Natural killer cell (primary cell): ENCODE results near the gene C14orf132. TPM values are rescaled to one million over a fixed set of nuclear protein-coding genes. Genes with fewer than 3 reads are reported as not detected.
"Not testable (repeated sequence)": the region's sequence is repeated elsewhere in the genome, so short reads cannot be mapped to it uniquely, and the experiment has no call there.

Experiments used
- ATAC-seq, 3 donors: fragments of 150-1000 bp in 2 of 3; fragments of 200-7000 bp in 1 of 3; cut with Tn5 transposase; 1 replicate in 1 of 3; 2 replicates in 2 of 3; pipeline ENCODE4 v1.10.0; 2021; ENCODE audit warnings: mild to moderate bottlenecking in 2 of 3, moderate library complexity in 2 of 3
- DNase-seq, 2 donors: peaks; one replicate each; pipeline versions ENCODE4 v3.0.0 to v3.0.0-alpha.2; 2013 to 2021; ENCODE audit warnings: mixed read lengths in 1 of 2
- H3K27ac ChIP-seq: one replicate; pipeline ENCODE4 v1.5.1; 2013; ENCODE audit warnings: mild to moderate bottlenecking, low read length
- H3K27me3 ChIP-seq: one replicate; pipeline ENCODE4 v1.6.1; 2013; ENCODE audit warnings: low read length; ENCODE audit not compliant: control insufficient read depth, insufficient read depth
- H3K36me3 ChIP-seq: one replicate; pipeline ENCODE4 v1.6.1; 2013; ENCODE audit warnings: low read length; ENCODE audit not compliant: control insufficient read depth, insufficient read depth
- H3K4me1 ChIP-seq: one replicate; pipeline ENCODE4 v1.6.1; 2013; ENCODE audit warnings: low read length; ENCODE audit not compliant: control insufficient read depth, insufficient read depth
- H3K4me3 ChIP-seq: one replicate; pipeline ENCODE4 v1.5.1; 2013; ENCODE audit warnings: low read length
- H3K9me3 ChIP-seq: one replicate; pipeline ENCODE4 v1.6.1; 2013; ENCODE audit warnings: low read length; ENCODE audit not compliant: control insufficient read depth, insufficient read depth
- H3K27ac Mint-ChIP-seq, 2 donors: one replicate each; pipeline ENCODE4 v1.8.0; 2022; ENCODE audit warnings: mild to moderate bottlenecking in 2 of 2, mixed read lengths in 2 of 2, moderate library complexity in 1 of 2
- H3K27me3 Mint-ChIP-seq, 2 donors: one replicate each; pipeline ENCODE4 v1.8.0; 2022; ENCODE audit warnings: low read depth in 2 of 2, mixed read lengths in 2 of 2
- H3K36me3 Mint-ChIP-seq: one replicate; pipeline ENCODE4 v1.8.0; 2022; ENCODE audit warnings: mixed read lengths
- H3K4me1 Mint-ChIP-seq, 2 donors: one replicate each; pipeline ENCODE4 v1.8.0; 2022; ENCODE audit warnings: mixed read lengths in 2 of 2
- H3K4me3 Mint-ChIP-seq: one replicate; pipeline ENCODE4 v1.8.0; 2022; ENCODE audit warnings: mild to moderate bottlenecking, moderate library complexity, mixed read lengths
- H3K9me3 Mint-ChIP-seq, 2 donors: one replicate each; pipeline ENCODE4 v1.8.0; 2022; ENCODE audit warnings: mixed read lengths in 2 of 2
- WGBS: methylation state at CpG from one replicate; pipeline ENCODE4 v1.1.7; 2013; ENCODE audit warnings: missing lambda C conversion rate; ENCODE audit not compliant: insufficient coverage; 5-methylcytosine and 5-hydroxymethylcytosine counted together
- intact Hi-C: fragments of 100-400 bp; cut with micrococcal nuclease; formaldehyde crosslinking; loops from one replicate; pipeline ENCODE4 v1.14.2; 2022
- total RNA-seq, 4 donors: library from RNA; stranded (reverse); fragments of 120-200 nt in 1 of 4; gene quantifications; one replicate each; pipeline versions ENCODE4 v1.2.3 to v1.2.4, GENCODE V29; 2013 to 2022
- TF ChIP-seq, protein P1 (sequence below): fragments of 200-600 bp; IDR thresholded peaks from one replicate; pipeline ENCODE4 v1.8.0; 2022; ENCODE audit warnings: antibody characterized with exemption

The C14orf132 gene
- total RNA-seq, 3 donors from 2014 or later (not counting 1 experiment from before 2014, with no cell fraction given), result 0.07 to 0.23 TPM; not detected in 1

GRCh38 chr14:96011607-96012006, 27.6 kb upstream of the C14orf132 start:
- H3K27me3 ChIP-seq, result no peaks in the 10 kb centered on the region
- Mint-ChIP-seq H3K4me3 (no peak overlapping the region), H3K9me3 (peaks cover 6 to 10% of the 10 kb centered on the region in 2 donors), H3K27me3 (peaks cover 5 to 7% of the 10 kb centered on the region in 2 donors), H3K4me1 (no peaks in the 10 kb centered on the region), H3K36me3 (peaks cover 7% of the 10 kb centered on the region), H3K27ac (no peak overlapping the region)
- DNase-seq (no peak), ATAC-seq (no peak)
- TF ChIP-seq, protein P1, sequence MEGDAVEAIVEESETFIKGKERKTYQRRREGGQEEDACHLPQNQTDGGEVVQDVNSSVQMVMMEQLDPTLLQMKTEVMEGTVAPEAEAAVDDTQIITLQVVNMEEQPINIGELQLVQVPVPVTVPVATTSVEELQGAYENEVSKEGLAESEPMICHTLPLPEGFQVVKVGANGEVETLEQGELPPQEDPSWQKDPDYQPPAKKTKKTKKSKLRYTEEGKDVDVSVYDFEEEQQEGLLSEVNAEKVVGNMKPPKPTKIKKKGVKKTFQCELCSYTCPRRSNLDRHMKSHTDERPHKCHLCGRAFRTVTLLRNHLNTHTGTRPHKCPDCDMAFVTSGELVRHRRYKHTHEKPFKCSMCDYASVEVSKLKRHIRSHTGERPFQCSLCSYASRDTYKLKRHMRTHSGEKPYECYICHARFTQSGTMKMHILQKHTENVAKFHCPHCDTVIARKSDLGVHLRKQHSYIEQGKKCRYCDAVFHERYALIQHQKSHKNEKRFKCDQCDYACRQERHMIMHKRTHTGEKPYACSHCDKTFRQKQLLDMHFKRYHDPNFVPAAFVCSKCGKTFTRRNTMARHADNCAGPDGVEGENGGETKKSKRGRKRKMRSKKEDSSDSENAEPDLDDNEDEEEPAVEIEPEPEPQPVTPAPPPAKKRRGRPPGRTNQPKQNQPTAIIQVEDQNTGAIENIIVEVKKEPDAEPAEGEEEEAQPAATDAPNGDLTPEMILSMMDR, result no peak
- no peak overlapping the region for H3K27ac ChIP-seq
- H3K4me1 ChIP-seq, result no peaks in the 10 kb centered on the region
- no peak overlapping the region for H3K4me3 ChIP-seq
- peaks cover 10% of the 10 kb centered on the region for H3K9me3 ChIP-seq
- intact Hi-C loops, result no loop called here
- no peaks in the 10 kb centered on the region for H3K36me3 ChIP-seq

- H3K27ac ChIP-seq, H3K4me3 Mint-ChIP-seq, H3K4me1 ChIP-seq, H3K27ac Mint-ChIP-seq, H3K27me3 ChIP-seq, DNase-seq, H3K4me1 Mint-ChIP-seq, H3K4me3 ChIP-seq, H3K36me3 ChIP-seq, ATAC-seq, intact Hi-C loops, H3K36me3 Mint-ChIP-seq: not testable (repeated sequence)
- peaks cover 12 to 19% of the 10 kb centered on the region in 2 donors for H3K27me3 Mint-ChIP-seq
- peaks cover 9 to 10% of the 10 kb centered on the region in 2 donors for H3K9me3 Mint-ChIP-seq
- WGBS, result 40% methylated on average over 1 of the region's 1 CpG
- H3K9me3 ChIP-seq, result peaks cover 10% of the 10 kb centered on the region
These were observed 26.4 kb upstream of the C14orf132 start for GRCh38 chr14:96012757-96013156.

GRCh38 chr14:96014176-96014575, 25.0 kb upstream of the C14orf132 start:
- Mint-ChIP-seq H3K9me3 (peaks cover 10 to 12% of the 10 kb centered on the region in 2 donors), H3K27me3 (peaks cover 16 to 28% of the 10 kb centered on the region in 2 donors), H3K36me3 (peaks cover 7% of the 10 kb centered on the region), H3K27ac (no peak overlapping the region), H3K4me1 (no peaks in the 10 kb centered on the region), H3K4me3 (no peak overlapping the region)
- Histone ChIP-seq H3K4me3 (no peak overlapping the region), H3K9me3 (peaks cover 10% of the 10 kb centered on the region), H3K4me1 (no peaks in the 10 kb centered on the region), H3K36me3 (no peaks in the 10 kb centered on the region), H3K27ac (no peak overlapping the region), H3K27me3 (no peaks in the 10 kb centered on the region)
- TF ChIP-seq, protein P1, result no peak
- intact Hi-C loops, result no loop called here
- ATAC-seq, result no peak
- no peak for DNase-seq
- WGBS, result 75% methylated on average over 3 of the region's 3 CpGs

- Histone ChIP-seq H3K4me1 (no peaks in the 10 kb centered on the region), H3K36me3 (no peaks in the 10 kb centered on the region), H3K27ac (no peak overlapping the region), H3K4me3 (no peak overlapping the region), H3K9me3 (no peaks in the 10 kb centered on the region), H3K27me3 (no peaks in the 10 kb centered on the region)
- peaks cover 3 to 9% of the 10 kb centered on the region in 2 donors for H3K9me3 Mint-ChIP-seq
- H3K36me3 Mint-ChIP-seq, result peaks cover 2% of the 10 kb centered on the region
- 31% methylated on average over 4 of the region's 7 CpGs for WGBS
- peaks cover 16 to 28% of the 10 kb centered on the region in 2 donors for H3K27me3 Mint-ChIP-seq
- H3K4me3 Mint-ChIP-seq, result no peak overlapping the region
- ATAC-seq (no peak), DNase-seq (no peak)
- no peaks in the 10 kb centered on the region for H3K4me1 Mint-ChIP-seq
- H3K27ac Mint-ChIP-seq, result no peak overlapping the region
- TF ChIP-seq, protein P1, result no peak
- intact Hi-C loops, result no loop called here
These were observed 22.5 kb upstream of the C14orf132 start for GRCh38 chr14:96016501-96017160.
